Measurements from ENCODE around the gene FGA.

The FGA gene

DNA sequence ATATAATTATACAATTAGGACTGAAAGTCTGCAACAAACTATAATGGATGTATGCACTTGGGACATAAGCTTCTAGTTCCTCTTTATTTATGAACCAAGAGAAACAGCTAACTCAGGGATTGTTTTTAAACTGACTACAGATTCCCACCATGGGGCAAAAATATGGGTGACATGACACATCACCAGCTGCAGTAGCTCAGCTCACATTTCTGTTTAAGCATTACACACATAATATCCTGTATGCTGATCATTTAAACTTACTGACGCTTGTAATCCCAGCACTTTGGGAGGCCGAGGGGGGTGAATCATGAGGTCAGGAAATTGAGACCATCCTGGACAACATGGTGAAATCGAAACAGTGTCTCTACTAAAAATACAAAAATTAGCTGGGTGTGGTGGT lies 16.2 kb downstream of the FGA start:
- no peak overlapping the region for H3K9ac ChIP-seq (ENCODE audit: low read depth, low read length)
- H3K36me3 ChIP-seq (ENCODE audit: insufficient read depth, low read length): no peaks in the 10 kb centered on the region
- no peak overlapping the region for H3K4me2 ChIP-seq (ENCODE audit: low read length)
- peaks cover 3% of the 10 kb centered on the region for H3K4me1 ChIP-seq (ENCODE audit: control insufficient read depth, insufficient read depth, low read length)
- H3K27me3 ChIP-seq (ENCODE audit: control insufficient read depth, insufficient read depth, low read length): no peaks in the 10 kb centered on the region
- H3K9me3 ChIP-seq (replicated peaks; ENCODE audit: low read length): no peaks in the 10 kb centered on the region
- H3K4me3 ChIP-seq (ENCODE audit: low read length): no peak overlapping the region

DNA sequence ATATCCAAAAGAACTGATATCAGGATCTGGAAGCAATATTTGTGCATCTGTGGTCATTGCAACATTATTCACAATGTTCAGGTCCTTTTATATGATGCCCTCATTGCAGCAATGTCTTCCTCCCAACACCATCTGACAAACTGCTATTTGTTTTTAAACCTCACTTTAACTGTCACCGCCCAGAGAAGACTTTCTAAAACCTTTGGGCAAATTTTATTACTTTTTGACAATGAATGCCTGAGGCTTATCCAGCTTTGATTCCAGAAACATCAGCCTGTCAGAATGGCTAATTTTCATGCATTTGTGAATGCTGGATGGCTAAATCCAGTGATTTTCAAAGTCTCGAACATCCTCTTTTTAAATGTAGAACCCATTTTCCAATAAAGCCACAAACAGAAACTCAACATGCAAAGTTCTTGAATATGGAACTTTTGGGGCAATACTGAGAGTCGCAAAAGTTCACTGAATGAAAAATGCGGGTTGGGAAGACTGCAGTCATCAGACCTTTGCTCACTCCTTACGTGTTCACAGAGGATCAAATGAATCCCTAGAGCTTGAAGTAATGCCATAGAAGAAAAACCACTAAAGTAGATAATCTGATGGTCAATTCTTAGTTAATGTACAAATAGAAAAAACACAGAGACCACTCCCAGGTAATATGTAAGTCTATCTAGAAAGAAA lies 17.2 kb downstream of the FGA start:
- Histone ChIP-seq H3K9ac (ENCODE audit: low read depth, low read length) (no peak overlapping the region), H3K4me3 (ENCODE audit: low read length) (no peak overlapping the region), H3K9me3 (replicated peaks; ENCODE audit: low read length) (no peaks in the 10 kb centered on the region)

DNA sequence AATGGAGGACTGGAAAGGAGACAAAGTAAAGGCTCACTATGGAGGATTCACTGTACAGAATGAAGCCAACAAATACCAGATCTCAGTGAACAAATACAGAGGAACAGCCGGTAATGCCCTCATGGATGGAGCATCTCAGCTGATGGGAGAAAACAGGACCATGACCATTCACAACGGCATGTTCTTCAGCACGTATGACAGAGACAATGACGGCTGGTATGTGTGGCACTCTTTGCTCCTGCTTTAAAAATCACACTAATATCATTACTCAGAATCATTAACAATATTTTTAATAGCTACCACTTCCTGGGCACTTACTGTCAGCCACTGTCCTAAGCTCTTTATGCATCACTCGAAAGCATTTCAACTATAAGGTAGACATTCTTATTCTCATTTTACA lies 21.0 kb downstream of the FGA start:
- H3K27me3 ChIP-seq (ENCODE audit: control insufficient read depth, insufficient read depth, low read length): no peaks in the 10 kb centered on the region
- no peak overlapping the region for H3K9ac ChIP-seq (ENCODE audit: low read depth, low read length)
- H3K36me3 ChIP-seq (ENCODE audit: insufficient read depth, low read length): no peaks in the 10 kb centered on the region
- no peak overlapping the region for H3K4me2 ChIP-seq (ENCODE audit: low read length)
- peaks cover 27% of the 10 kb centered on the region for H3K4me1 ChIP-seq (ENCODE audit: control insufficient read depth, insufficient read depth, low read length)
- no peaks in the 10 kb centered on the region for H3K9me3 ChIP-seq (replicated peaks; ENCODE audit: low read length)
- H3K4me3 ChIP-seq (ENCODE audit: low read length): no peak overlapping the region

More for the DNA sequence above, 17.2 kb downstream of the FGA start:
- peaks cover 13% of the 10 kb centered on the region for H3K4me1 ChIP-seq (ENCODE audit: control insufficient read depth, insufficient read depth, low read length)
- no peaks in the 10 kb centered on the region for H3K36me3 ChIP-seq (ENCODE audit: insufficient read depth, low read length)
- no peak overlapping the region for H3K4me2 ChIP-seq (ENCODE audit: low read length)
- H3K27me3 ChIP-seq (ENCODE audit: control insufficient read depth, insufficient read depth, low read length): no peaks in the 10 kb centered on the region

DNA sequence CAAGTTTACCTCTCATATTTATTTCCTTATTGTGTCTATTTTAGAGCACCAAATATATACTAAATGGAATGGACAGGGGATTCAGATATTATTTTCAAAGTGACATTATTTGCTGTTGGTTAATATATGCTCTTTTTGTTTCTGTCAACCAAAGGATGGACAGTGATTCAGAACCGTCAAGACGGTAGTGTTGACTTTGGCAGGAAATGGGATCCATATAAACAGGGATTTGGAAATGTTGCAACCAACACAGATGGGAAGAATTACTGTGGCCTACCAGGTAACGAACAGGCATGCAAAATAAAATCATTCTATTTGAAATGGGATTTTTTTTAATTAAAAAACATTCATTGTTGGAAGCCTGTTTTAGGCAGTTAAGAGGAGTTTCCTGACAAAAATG lies 21.5 kb downstream of the FGA start:
- Histone ChIP-seq H3K27me3 (ENCODE audit: control insufficient read depth, insufficient read depth, low read length) (no peaks in the 10 kb centered on the region), H3K4me1 (ENCODE audit: control insufficient read depth, insufficient read depth, low read length) (peaks cover 27% of the 10 kb centered on the region), H3K9me3 (replicated peaks; ENCODE audit: low read length) (no peaks in the 10 kb centered on the region), H3K36me3 (ENCODE audit: insufficient read depth, low read length) (no peaks in the 10 kb centered on the region), H3K9ac (ENCODE audit: low read depth, low read length) (no peak overlapping the region), H3K4me2 (ENCODE audit: low read length) (no peak overlapping the region), H3K4me3 (ENCODE audit: low read length) (no peak overlapping the region)

DNA sequence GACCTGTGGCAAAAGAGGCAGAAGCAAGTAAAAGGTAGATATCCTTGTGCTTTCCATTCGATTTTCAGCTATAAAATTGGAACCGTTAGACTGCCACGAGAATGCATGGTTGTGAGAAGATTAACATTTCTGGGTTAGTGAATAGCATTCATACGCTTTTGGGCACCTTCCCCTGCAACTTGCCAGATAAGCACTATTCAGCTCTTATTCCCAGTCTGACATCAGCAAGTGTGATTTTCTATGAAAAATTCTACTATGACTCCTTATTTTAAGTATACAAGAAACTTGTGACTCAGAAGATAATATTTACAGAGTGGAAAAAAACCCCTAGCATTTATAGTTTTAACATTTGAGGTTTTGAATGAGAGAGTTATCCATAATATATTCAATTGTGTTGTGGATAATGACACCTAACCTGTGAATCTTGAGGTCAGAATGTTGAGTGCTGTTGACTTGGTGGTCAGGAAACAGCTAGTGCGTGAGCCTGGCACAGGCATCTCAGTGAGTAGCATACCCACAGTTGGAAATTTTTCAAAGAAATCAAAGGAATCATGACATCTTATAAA lies 23.8 kb downstream of the FGA start:
- Histone ChIP-seq H3K4me1 (ENCODE audit: control insufficient read depth, insufficient read depth, low read length) (peaks cover 31% of the 10 kb centered on the region), H3K4me2 (ENCODE audit: low read length) (no peak overlapping the region), H3K9ac (ENCODE audit: low read depth, low read length) (no peak overlapping the region), H3K4me3 (ENCODE audit: low read length) (no peak overlapping the region), H3K36me3 (ENCODE audit: insufficient read depth, low read length) (no peaks in the 10 kb centered on the region), H3K9me3 (replicated peaks; ENCODE audit: low read length) (no peaks in the 10 kb centered on the region), H3K27me3 (ENCODE audit: control insufficient read depth, insufficient read depth, low read length) (no peaks in the 10 kb centered on the region)

DNA sequence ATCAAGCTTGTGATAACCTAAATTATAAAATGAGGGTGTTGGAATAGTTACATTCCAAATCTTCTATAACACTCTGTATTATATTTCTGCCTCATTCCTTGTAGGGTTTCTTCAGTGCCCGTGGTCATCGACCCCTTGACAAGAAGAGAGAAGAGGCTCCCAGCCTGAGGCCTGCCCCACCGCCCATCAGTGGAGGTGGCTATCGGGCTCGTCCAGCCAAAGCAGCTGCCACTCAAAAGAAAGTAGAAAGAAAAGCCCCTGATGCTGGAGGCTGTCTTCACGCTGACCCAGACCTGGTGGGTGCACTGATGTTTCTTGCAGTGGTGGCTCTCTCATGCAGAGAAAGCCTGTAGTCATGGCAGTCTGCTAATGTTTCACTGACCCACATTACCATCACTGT lies 24.8 kb downstream of the FGA start:
- Histone ChIP-seq H3K9ac (ENCODE audit: low read depth, low read length) (no peak overlapping the region), H3K27me3 (ENCODE audit: control insufficient read depth, insufficient read depth, low read length) (no peaks in the 10 kb centered on the region), H3K4me1 (ENCODE audit: control insufficient read depth, insufficient read depth, low read length) (peaks cover 34% of the 10 kb centered on the region), H3K4me3 (ENCODE audit: low read length) (no peak overlapping the region), H3K9me3 (replicated peaks; ENCODE audit: low read length) (no peaks in the 10 kb centered on the region), H3K36me3 (ENCODE audit: insufficient read depth, low read length) (no peaks in the 10 kb centered on the region), H3K4me2 (ENCODE audit: low read length) (no peak overlapping the region)

DNA sequence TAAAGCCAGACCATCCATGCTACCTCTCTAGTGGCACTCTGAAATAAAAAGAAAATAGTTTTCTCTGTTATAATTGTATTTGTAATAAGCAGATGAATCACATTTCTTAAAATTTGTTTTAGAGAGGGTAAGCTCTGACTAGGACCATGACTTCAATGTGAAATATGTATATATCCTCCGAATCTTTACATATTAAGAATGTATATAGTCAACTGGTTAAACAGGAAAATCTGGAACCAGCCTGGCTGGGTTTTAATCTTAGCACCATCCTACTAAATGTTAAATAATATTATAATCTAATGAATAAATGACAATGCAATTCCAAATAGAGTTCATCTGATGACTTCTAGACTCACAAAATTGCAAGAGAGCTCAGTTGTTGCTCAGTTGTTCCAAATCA lies 26.2 kb downstream of the FGA start:
- H3K4me3 ChIP-seq (ENCODE audit: low read length): no peak overlapping the region
- H3K4me2 ChIP-seq (ENCODE audit: low read length): no peak overlapping the region
- peaks cover 40% of the 10 kb centered on the region for H3K4me1 ChIP-seq (ENCODE audit: control insufficient read depth, insufficient read depth, low read length)
- no peak overlapping the region for H3K9ac ChIP-seq (ENCODE audit: low read depth, low read length)
- H3K36me3 ChIP-seq (ENCODE audit: insufficient read depth, low read length): no peaks in the 10 kb centered on the region
- no peaks in the 10 kb centered on the region for H3K9me3 ChIP-seq (replicated peaks; ENCODE audit: low read length)
- no peaks in the 10 kb centered on the region for H3K27me3 ChIP-seq (ENCODE audit: control insufficient read depth, insufficient read depth, low read length)

DNA sequence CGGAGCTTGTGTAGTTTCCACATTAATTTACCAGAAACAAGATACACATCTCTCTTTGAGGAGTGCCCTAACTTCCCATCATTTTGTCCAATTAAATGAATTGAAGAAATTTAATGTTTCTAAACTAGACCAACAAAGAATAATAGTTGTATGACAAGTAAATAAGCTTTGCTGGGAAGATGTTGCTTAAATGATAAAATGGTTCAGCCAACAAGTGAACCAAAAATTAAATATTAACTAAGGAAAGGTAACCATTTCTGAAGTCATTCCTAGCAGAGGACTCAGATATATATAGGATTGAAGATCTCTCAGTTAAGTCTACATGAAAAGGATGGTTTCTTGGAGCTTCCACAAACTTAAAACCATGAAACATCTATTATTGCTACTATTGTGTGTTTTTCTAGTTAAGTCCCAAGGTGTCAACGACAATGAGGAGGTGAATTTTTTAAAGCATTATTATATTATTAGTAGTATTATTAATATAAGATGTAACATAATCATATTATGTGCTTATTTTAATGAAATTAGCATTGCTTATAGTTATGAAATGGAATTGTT lies 27.8 kb downstream of the FGA start, which contains the start of gene FGB:
FGB (plus strand) TSS at position 315 of the 558 bp plus-strand sequence; CDS start at position 323, 8 bp downstream.
- no peaks in the 10 kb centered on the region for H3K27me3 ChIP-seq (ENCODE audit: control insufficient read depth, insufficient read depth, low read length)
- no peak within 1 kb of the TSS for H3K4me3 ChIP-seq (ENCODE audit: low read length)
- H3K4me1 ChIP-seq (ENCODE audit: control insufficient read depth, insufficient read depth, low read length): peaks cover 24% of the 10 kb centered on the region
- H3K4me2 ChIP-seq (ENCODE audit: low read length): no peak within 1 kb of the TSS
- H3K36me3 ChIP-seq (ENCODE audit: insufficient read depth, low read length): no peaks in the 10 kb centered on the region
- no peaks in the 10 kb centered on the region for H3K9me3 ChIP-seq (replicated peaks; ENCODE audit: low read length)
- no peak within 1 kb of the TSS for H3K9ac ChIP-seq (ENCODE audit: low read depth, low read length)

DNA sequence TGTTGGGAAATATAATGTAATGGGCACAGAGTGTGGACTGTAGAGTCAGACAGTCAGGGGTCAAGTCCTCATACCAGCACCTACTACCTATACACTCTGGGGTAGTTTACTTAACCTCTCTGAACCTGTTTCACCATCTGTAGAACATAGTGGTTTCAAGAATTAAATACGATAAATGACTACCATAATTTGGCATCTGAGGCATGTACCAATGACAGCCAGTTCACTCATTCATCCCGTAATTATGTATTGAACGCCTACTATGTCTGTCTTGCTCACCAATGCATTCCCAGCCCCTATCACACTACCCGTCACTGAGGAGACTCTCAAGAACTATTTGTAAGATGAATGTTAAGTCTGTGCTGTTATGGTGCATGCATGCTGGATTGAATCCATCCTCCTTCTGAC lies 29.7 kb downstream of the FGA start:
- Histone ChIP-seq H3K9me3 (replicated peaks; ENCODE audit: low read length) (no peaks in the 10 kb centered on the region), H3K4me1 (ENCODE audit: control insufficient read depth, insufficient read depth, low read length) (peaks cover 16% of the 10 kb centered on the region), H3K9ac (ENCODE audit: low read depth, low read length) (no peak overlapping the region), H3K4me3 (ENCODE audit: low read length) (no peak overlapping the region), H3K27me3 (ENCODE audit: control insufficient read depth, insufficient read depth, low read length) (no peaks in the 10 kb centered on the region), H3K36me3 (ENCODE audit: insufficient read depth, low read length) (no peaks in the 10 kb centered on the region), H3K4me2 (ENCODE audit: low read length) (no peak overlapping the region)

DNA sequence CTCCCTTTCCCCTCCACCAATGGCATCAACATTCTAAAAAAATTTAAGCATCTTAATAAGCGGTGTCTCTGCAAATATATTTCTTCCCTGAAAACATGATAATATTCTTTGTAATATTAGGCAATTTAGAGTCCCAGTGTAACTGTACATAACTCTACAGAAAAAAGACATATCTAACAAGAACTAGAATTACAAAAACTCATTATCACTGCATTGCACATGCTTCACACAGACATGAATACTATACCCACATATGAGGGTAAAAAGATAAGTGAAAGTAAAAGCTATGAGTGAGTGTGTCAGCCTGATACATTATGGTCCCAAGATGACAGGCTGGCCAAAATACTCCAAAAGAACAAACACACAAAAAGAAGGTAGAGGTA lies 30.1 kb downstream of the FGA start:
- H3K27me3 ChIP-seq (ENCODE audit: control insufficient read depth, insufficient read depth, low read length): no peaks in the 10 kb centered on the region
- H3K9ac ChIP-seq (ENCODE audit: low read depth, low read length): no peak overlapping the region

DNA sequence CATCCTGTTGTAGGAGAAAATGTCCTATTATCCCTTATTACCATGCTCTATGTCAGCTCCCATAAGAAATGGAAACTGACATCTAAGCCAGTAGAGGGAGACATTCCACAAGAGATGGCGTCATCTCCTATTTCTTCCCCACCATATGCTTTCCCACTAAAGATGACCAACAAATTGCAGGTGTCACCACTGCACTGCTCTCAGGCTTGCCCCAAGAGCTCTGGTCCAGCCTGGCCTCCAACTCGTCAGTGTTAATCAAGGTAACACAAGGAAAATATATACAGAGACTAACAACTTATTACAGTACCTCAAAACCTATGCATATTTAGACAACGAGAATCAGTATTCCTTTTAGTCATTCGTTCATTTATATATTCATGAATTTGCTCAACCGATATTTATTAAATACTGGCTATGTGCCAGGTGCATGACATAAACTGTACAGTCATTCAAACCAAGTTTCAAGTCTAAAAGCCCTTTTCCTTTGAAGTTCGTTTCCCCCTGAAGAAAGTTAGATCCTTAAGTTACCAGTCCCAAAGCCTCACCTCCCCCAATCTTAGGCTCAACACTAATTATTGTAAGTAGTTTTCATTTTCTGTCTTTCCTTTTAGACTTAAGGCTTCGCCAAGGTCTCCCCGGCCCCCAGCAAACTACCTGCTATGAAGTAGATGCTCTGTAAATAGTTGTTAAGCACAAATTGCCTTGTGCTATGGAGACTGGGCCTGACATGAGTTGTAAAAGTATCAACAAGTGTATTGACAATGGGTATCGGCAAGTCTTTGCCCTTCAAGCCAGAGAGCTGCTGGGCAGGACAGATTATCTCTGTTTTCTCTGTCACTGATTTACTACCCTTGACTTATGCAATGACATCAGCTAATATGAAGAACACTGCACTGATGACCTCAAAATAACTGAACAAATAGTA lies 30.8 kb downstream of the FGA start:
- no peak overlapping the region for H3K9ac ChIP-seq (ENCODE audit: low read depth, low read length)
- H3K36me3 ChIP-seq (ENCODE audit: insufficient read depth, low read length): no peaks in the 10 kb centered on the region
- H3K9me3 ChIP-seq (replicated peaks; ENCODE audit: low read length): no peaks in the 10 kb centered on the region
- H3K4me1 ChIP-seq (ENCODE audit: control insufficient read depth, insufficient read depth, low read length): peaks cover 16% of the 10 kb centered on the region
- no peaks in the 10 kb centered on the region for H3K27me3 ChIP-seq (ENCODE audit: control insufficient read depth, insufficient read depth, low read length)
- H3K4me2 ChIP-seq (ENCODE audit: low read length): no peak overlapping the region
- no peak overlapping the region for H3K4me3 ChIP-seq (ENCODE audit: low read length)

More for the DNA sequence above, 30.1 kb downstream of the FGA start:
- Histone ChIP-seq H3K4me3 (ENCODE audit: low read length) (no peak overlapping the region), H3K4me1 (ENCODE audit: control insufficient read depth, insufficient read depth, low read length) (peaks cover 16% of the 10 kb centered on the region), H3K9me3 (replicated peaks; ENCODE audit: low read length) (no peaks in the 10 kb centered on the region), H3K36me3 (ENCODE audit: insufficient read depth, low read length) (no peaks in the 10 kb centered on the region), H3K4me2 (ENCODE audit: low read length) (no peak overlapping the region)
